Esophagus muscularis mucosa (tissue), 4 donors: ENCODE results near the gene ZRANB1.

ENCODE experiments used
- EP300 ChIP-seq: sonication (generic); formaldehyde crosslinking; IDR thresholded peaks from one replicate; pipeline ENCODE4 v1.6.1; 2017; ENCODE audit warnings: antibody characterized with exemption
- POLR2A ChIP-seq: fragments of 450-650 bp; IDR thresholded peaks from one replicate; pipeline ENCODE4 v1.6.1; 2017; ENCODE audit warnings: antibody characterized with exemption, moderate library complexity, mild to moderate bottlenecking, low read depth
- POLR2AphosphoS5 ChIP-seq, 2 donors: sonication (generic); formaldehyde crosslinking; IDR thresholded peaks; one replicate each; pipeline ENCODE4 v1.6.1; 2017; ENCODE audit warnings: antibody characterized with exemption in 2 of 2
- TF ChIP-seq, protein P1 (sequence below), 3 experiments: fragments of 200-600 bp in 2 of 3; fragments of 450-650 bp in 1 of 3; sonication (generic) in 2 of 3; IDR thresholded peaks; one replicate each; pipeline ENCODE4 v1.5.1; 2017 to 2019; ENCODE audit warnings: antibody characterized with exemption in 3 of 3, mild to moderate bottlenecking in 2 of 3, moderate library complexity in 1 of 3

- TF ChIP-seq POLR2A (no peak), EP300 (no peak), POLR2AphosphoS5 (IDR thresholded peaks at IDR 0.05) (no peak)
- TF ChIP-seq, protein P1, sequence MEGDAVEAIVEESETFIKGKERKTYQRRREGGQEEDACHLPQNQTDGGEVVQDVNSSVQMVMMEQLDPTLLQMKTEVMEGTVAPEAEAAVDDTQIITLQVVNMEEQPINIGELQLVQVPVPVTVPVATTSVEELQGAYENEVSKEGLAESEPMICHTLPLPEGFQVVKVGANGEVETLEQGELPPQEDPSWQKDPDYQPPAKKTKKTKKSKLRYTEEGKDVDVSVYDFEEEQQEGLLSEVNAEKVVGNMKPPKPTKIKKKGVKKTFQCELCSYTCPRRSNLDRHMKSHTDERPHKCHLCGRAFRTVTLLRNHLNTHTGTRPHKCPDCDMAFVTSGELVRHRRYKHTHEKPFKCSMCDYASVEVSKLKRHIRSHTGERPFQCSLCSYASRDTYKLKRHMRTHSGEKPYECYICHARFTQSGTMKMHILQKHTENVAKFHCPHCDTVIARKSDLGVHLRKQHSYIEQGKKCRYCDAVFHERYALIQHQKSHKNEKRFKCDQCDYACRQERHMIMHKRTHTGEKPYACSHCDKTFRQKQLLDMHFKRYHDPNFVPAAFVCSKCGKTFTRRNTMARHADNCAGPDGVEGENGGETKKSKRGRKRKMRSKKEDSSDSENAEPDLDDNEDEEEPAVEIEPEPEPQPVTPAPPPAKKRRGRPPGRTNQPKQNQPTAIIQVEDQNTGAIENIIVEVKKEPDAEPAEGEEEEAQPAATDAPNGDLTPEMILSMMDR (IDR thresholded peaks at IDR 0.05) = no peak
These were observed 1.6 kb downstream of the ZRANB1 start for GRCh38 chr10:124943301-124944092.
